ENCODE data around the gene WLS.

WLS gene

GRCh38 chr1:68276448-68276847 is 44.1 kb upstream of the WLS start:
- Histone ChIP-seq H3K27me3 (ENCODE audit: insufficient read depth, low read depth) (no peaks in the 10 kb centered on the region), H3K27ac (no peak overlapping the region), H3K79me2 (ENCODE audit: insufficient read depth, low read depth) (no peaks in the 10 kb centered on the region)

DNA sequence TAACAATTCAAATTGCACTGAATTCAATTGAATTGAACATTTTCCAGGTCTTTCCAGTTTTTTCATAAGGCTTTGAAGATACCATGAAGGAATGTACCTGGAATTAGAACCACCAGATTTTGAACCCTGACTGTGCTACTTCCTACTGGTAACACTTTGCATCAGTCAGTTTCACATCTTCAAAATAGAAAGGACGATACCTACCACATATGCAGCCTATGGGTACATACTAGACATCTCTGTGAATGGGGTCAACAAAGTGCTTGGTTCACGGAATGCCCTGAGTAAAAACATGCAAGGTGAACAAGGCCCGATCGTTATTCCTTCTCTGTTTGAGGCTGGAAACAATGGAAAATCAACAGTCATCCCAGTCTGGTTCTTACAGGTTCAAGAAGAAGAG is 41.2 kb upstream of the WLS start:
- no peaks in the 10 kb centered on the region for H3K79me2 ChIP-seq (ENCODE audit: insufficient read depth, low read depth)
- H3K4me3 ChIP-seq (IDR thresholded peaks at IDR 0.05; ENCODE audit: insufficient read depth, low read depth, low read length) = no peak overlapping the region
- no peaks in the 10 kb centered on the region for H3K36me3 ChIP-seq (ENCODE audit: insufficient read depth)
- H3K9ac ChIP-seq = no peak overlapping the region
- no peak overlapping the region for H3K27ac ChIP-seq
- H3K4me1 ChIP-seq (ENCODE audit: low read depth, poor library complexity, severe bottlenecking) = no peaks in the 10 kb centered on the region
- H2AFZ ChIP-seq (ENCODE audit: low read depth) = no peak overlapping the region
- H4K20me1 ChIP-seq (ENCODE audit: insufficient read depth) = no peaks in the 10 kb centered on the region
- no peaks in the 10 kb centered on the region for H3K27me3 ChIP-seq (ENCODE audit: insufficient read depth, low read depth)
- H3K4me2 ChIP-seq = no peak overlapping the region
- TF ChIP-seq, protein P1, sequence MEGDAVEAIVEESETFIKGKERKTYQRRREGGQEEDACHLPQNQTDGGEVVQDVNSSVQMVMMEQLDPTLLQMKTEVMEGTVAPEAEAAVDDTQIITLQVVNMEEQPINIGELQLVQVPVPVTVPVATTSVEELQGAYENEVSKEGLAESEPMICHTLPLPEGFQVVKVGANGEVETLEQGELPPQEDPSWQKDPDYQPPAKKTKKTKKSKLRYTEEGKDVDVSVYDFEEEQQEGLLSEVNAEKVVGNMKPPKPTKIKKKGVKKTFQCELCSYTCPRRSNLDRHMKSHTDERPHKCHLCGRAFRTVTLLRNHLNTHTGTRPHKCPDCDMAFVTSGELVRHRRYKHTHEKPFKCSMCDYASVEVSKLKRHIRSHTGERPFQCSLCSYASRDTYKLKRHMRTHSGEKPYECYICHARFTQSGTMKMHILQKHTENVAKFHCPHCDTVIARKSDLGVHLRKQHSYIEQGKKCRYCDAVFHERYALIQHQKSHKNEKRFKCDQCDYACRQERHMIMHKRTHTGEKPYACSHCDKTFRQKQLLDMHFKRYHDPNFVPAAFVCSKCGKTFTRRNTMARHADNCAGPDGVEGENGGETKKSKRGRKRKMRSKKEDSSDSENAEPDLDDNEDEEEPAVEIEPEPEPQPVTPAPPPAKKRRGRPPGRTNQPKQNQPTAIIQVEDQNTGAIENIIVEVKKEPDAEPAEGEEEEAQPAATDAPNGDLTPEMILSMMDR (conservative IDR thresholded peaks at IDR 0.05; ENCODE audit: low read depth, low read length) = no peak

More at GRCh38 chr1:68276448-68276847, 44.1 kb upstream of the WLS start:
- H4K20me1 ChIP-seq (ENCODE audit: insufficient read depth) = no peaks in the 10 kb centered on the region
- no peaks in the 10 kb centered on the region for H3K4me1 ChIP-seq (ENCODE audit: low read depth, poor library complexity, severe bottlenecking)
- no peaks in the 10 kb centered on the region for H3K36me3 ChIP-seq (ENCODE audit: insufficient read depth)
- no peak overlapping the region for H3K4me2 ChIP-seq
- H3K4me3 ChIP-seq (IDR thresholded peaks at IDR 0.05; ENCODE audit: insufficient read depth, low read depth, low read length) = no peak overlapping the region
- no peak overlapping the region for H2AFZ ChIP-seq (ENCODE audit: low read depth)
- TF ChIP-seq, protein P1 (conservative IDR thresholded peaks at IDR 0.05; ENCODE audit: low read depth, low read length) = no peak
- H3K9ac ChIP-seq = no peak overlapping the region

GRCh38 chr1:68271596-68271995 is 39.3 kb upstream of the WLS start:
- no peaks in the 10 kb centered on the region for H3K27me3 ChIP-seq (ENCODE audit: insufficient read depth, low read depth)
- no peak overlapping the region for H3K4me2 ChIP-seq
- no peaks in the 10 kb centered on the region for H4K20me1 ChIP-seq (ENCODE audit: insufficient read depth)
- no peaks in the 10 kb centered on the region for H3K79me2 ChIP-seq (ENCODE audit: insufficient read depth, low read depth)
- H3K4me1 ChIP-seq (ENCODE audit: low read depth, poor library complexity, severe bottlenecking) = no peaks in the 10 kb centered on the region
- H3K4me3 ChIP-seq (IDR thresholded peaks at IDR 0.05; ENCODE audit: insufficient read depth, low read depth, low read length) = no peak overlapping the region
- H3K27ac ChIP-seq = no peak overlapping the region
- no peak overlapping the region for H2AFZ ChIP-seq (ENCODE audit: low read depth)
- no peak overlapping the region for H3K9ac ChIP-seq
- H3K36me3 ChIP-seq (ENCODE audit: insufficient read depth) = no peaks in the 10 kb centered on the region
- TF ChIP-seq, protein P1 (conservative IDR thresholded peaks at IDR 0.05; ENCODE audit: low read depth, low read length) = no peak

DNA sequence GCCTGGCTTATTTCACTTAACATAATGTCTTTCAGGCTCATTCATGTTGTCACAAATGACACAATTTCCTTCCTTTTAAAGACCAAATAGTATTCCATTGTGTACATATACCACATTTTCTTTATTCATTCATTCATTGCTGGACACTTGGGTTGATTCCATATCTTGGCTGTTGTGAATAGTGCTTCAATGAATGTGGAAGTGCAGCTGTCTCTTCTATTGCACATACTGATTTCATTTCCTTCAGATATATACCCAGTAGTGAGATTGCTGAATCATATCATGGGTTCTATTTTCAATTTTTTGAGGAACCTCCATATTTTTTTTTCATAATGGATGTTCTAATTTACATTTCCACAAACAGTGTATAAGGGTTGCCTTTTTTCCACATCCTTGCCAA is 38.6 kb upstream of the WLS start:
- no peak overlapping the region for H3K4me3 ChIP-seq (IDR thresholded peaks at IDR 0.05; ENCODE audit: insufficient read depth, low read depth, low read length)
- H3K27ac ChIP-seq = no peak overlapping the region
- H3K36me3 ChIP-seq (ENCODE audit: insufficient read depth) = no peaks in the 10 kb centered on the region
- no peaks in the 10 kb centered on the region for H3K27me3 ChIP-seq (ENCODE audit: insufficient read depth, low read depth)
- no peak overlapping the region for H2AFZ ChIP-seq (ENCODE audit: low read depth)
- no peaks in the 10 kb centered on the region for H4K20me1 ChIP-seq (ENCODE audit: insufficient read depth)
- H3K79me2 ChIP-seq (ENCODE audit: insufficient read depth, low read depth) = no peaks in the 10 kb centered on the region
- no peak overlapping the region for H3K4me2 ChIP-seq
- TF ChIP-seq, protein P1 (conservative IDR thresholded peaks at IDR 0.05; ENCODE audit: low read depth, low read length) = no peak
- no peaks in the 10 kb centered on the region for H3K4me1 ChIP-seq (ENCODE audit: low read depth, poor library complexity, severe bottlenecking)
- no peak overlapping the region for H3K9ac ChIP-seq
